ENCODE measurements around the gene CDH12. TPM values are rescaled to one million over a fixed set of nuclear protein-coding genes. Genes with fewer than 3 reads are reported as not detected.

The CDH12 gene
- total RNA-seq, 3 donors from 2014 or later = not detected

GRCh38 chr5:21831145-21831787 lies 1021.9 kb downstream of the CDH12 start:
- no peaks in the 10 kb centered on the region for H3K4me1 Mint-ChIP-seq (ENCODE audit: low read depth)
- H3K4me3 Mint-ChIP-seq = no peak overlapping the region
- ATAC-seq = no peak

GRCh38 chr5:21826884-21827283 lies 1026.3 kb downstream of the CDH12 start:
- Mint-ChIP-seq H3K36me3 (ENCODE audit: insufficient read depth) (no peaks in the 10 kb centered on the region), H3K4me3 (no peak overlapping the region), H3K27me3 (ENCODE audit: low read depth) (no peaks in the 10 kb centered on the region), H3K9me3 (peaks cover 19% of the 10 kb centered on the region), H3K4me1 (ENCODE audit: low read depth) (no peaks in the 10 kb centered on the region)
- DNase-seq (no peak), ATAC-seq (no peak)

More at GRCh38 chr5:21831145-21831787, 1021.9 kb downstream of the CDH12 start:
- Mint-ChIP-seq H3K27me3 (ENCODE audit: low read depth) (no peaks in the 10 kb centered on the region), H3K9me3 (peaks cover 7% of the 10 kb centered on the region), H3K36me3 (ENCODE audit: insufficient read depth) (no peaks in the 10 kb centered on the region)
- DNase-seq = no peak

GRCh38 chr5:21823588-21823987 lies 1029.6 kb downstream of the CDH12 start:
- ATAC-seq = no peak
- Mint-ChIP-seq H3K36me3 (ENCODE audit: insufficient read depth) (no peaks in the 10 kb centered on the region), H3K4me1 (ENCODE audit: low read depth) (no peaks in the 10 kb centered on the region), H3K4me3 (no peak overlapping the region), H3K27me3 (ENCODE audit: low read depth) (no peaks in the 10 kb centered on the region), H3K9me3 (peaks cover 14% of the 10 kb centered on the region)
- no peak for DNase-seq

GRCh38 chr5:21823076-21823574 lies 1030.0 kb downstream of the CDH12 start:
- H3K9me3 Mint-ChIP-seq = peaks cover 14% of the 10 kb centered on the region
- DNase-seq (no peak), ATAC-seq (no peak)
- H3K36me3 Mint-ChIP-seq (ENCODE audit: insufficient read depth) = no peaks in the 10 kb centered on the region
- H3K27me3 Mint-ChIP-seq (ENCODE audit: low read depth) = no peaks in the 10 kb centered on the region
- no peak overlapping the region for H3K4me3 Mint-ChIP-seq
- H3K4me1 Mint-ChIP-seq (ENCODE audit: low read depth) = no peaks in the 10 kb centered on the region

- no peaks in the 10 kb centered on the region for H3K36me3 Mint-ChIP-seq (ENCODE audit: insufficient read depth)
- H3K27me3 Mint-ChIP-seq (ENCODE audit: low read depth) = no peaks in the 10 kb centered on the region
- no peak overlapping the region for H3K4me3 Mint-ChIP-seq
- DNase-seq = no peak
- peaks cover 5% of the 10 kb centered on the region for H3K9me3 Mint-ChIP-seq
- no peak for ATAC-seq
- H3K4me1 Mint-ChIP-seq (ENCODE audit: low read depth) = no peaks in the 10 kb centered on the region
Measured at GRCh38 chr5:21820527-21820926, 1032.6 kb downstream of the CDH12 start.

- Mint-ChIP-seq H3K4me3 (no peak overlapping the region), H3K4me1 (ENCODE audit: low read depth) (no peaks in the 10 kb centered on the region), H3K36me3 (ENCODE audit: insufficient read depth) (no peaks in the 10 kb centered on the region), H3K27me3 (ENCODE audit: low read depth) (no peaks in the 10 kb centered on the region), H3K9me3 (no peaks in the 10 kb centered on the region)
- DNase-seq (no peak), ATAC-seq (no peak)
Measured at GRCh38 chr5:21818370-21818720, 1034.8 kb downstream of the CDH12 start.

GRCh38 chr5:21817668-21818369 lies 1035.3 kb downstream of the CDH12 start:
- H3K36me3 Mint-ChIP-seq (ENCODE audit: insufficient read depth) = no peaks in the 10 kb centered on the region
- H3K9me3 Mint-ChIP-seq = no peaks in the 10 kb centered on the region
- H3K4me1 Mint-ChIP-seq (ENCODE audit: low read depth) = no peaks in the 10 kb centered on the region
- DNase-seq (no peak), ATAC-seq (no peak)
- H3K27me3 Mint-ChIP-seq (ENCODE audit: low read depth) = no peaks in the 10 kb centered on the region
- no peak overlapping the region for H3K4me3 Mint-ChIP-seq

GRCh38 chr5:21810737-21811316 lies 1042.3 kb downstream of the CDH12 start:
- Mint-ChIP-seq H3K27me3 (ENCODE audit: low read depth) (no peaks in the 10 kb centered on the region), H3K9me3 (peaks cover 7% of the 10 kb centered on the region), H3K4me1 (ENCODE audit: low read depth) (no peaks in the 10 kb centered on the region), H3K36me3 (ENCODE audit: insufficient read depth) (no peaks in the 10 kb centered on the region), H3K4me3 (no peak overlapping the region)
- ATAC-seq = no peak
- no peak for DNase-seq

- Mint-ChIP-seq H3K4me1 (ENCODE audit: low read depth) (no peaks in the 10 kb centered on the region), H3K9me3 (peaks cover 7% of the 10 kb centered on the region), H3K27me3 (ENCODE audit: low read depth) (no peaks in the 10 kb centered on the region), H3K4me3 (no peak overlapping the region), H3K36me3 (ENCODE audit: insufficient read depth) (no peaks in the 10 kb centered on the region)
- DNase-seq (no peak), ATAC-seq (no peak)
Measured at GRCh38 chr5:21809611-21810010, 1043.5 kb downstream of the CDH12 start.

GRCh38 chr5:21807953-21808352 lies 1045.2 kb downstream of the CDH12 start:
- no peaks in the 10 kb centered on the region for H3K36me3 Mint-ChIP-seq (ENCODE audit: insufficient read depth)
- no peak for ATAC-seq
- no peak overlapping the region for H3K4me3 Mint-ChIP-seq
- H3K4me1 Mint-ChIP-seq (ENCODE audit: low read depth) = no peaks in the 10 kb centered on the region
- peaks cover 7% of the 10 kb centered on the region for H3K9me3 Mint-ChIP-seq
- DNase-seq = no peak
- no peaks in the 10 kb centered on the region for H3K27me3 Mint-ChIP-seq (ENCODE audit: low read depth)

GRCh38 chr5:21806943-21807342 lies 1046.2 kb downstream of the CDH12 start:
- H3K9me3 Mint-ChIP-seq = peaks cover 7% of the 10 kb centered on the region
- ATAC-seq = no peak
- H3K4me1 Mint-ChIP-seq (ENCODE audit: low read depth) = no peaks in the 10 kb centered on the region
- H3K27me3 Mint-ChIP-seq (ENCODE audit: low read depth) = no peaks in the 10 kb centered on the region
- no peaks in the 10 kb centered on the region for H3K36me3 Mint-ChIP-seq (ENCODE audit: insufficient read depth)
- DNase-seq = no peak
- H3K4me3 Mint-ChIP-seq = no peak overlapping the region

- no peaks in the 10 kb centered on the region for H3K27me3 Mint-ChIP-seq (ENCODE audit: low read depth)
- no peaks in the 10 kb centered on the region for H3K4me1 Mint-ChIP-seq (ENCODE audit: low read depth)
- peaks cover 7% of the 10 kb centered on the region for H3K9me3 Mint-ChIP-seq
- H3K36me3 Mint-ChIP-seq (ENCODE audit: insufficient read depth) = no peaks in the 10 kb centered on the region
- DNase-seq = no peak
- no peak for ATAC-seq
- H3K4me3 Mint-ChIP-seq = no peak overlapping the region
Measured at GRCh38 chr5:21806271-21806670, 1046.9 kb downstream of the CDH12 start.

GRCh38 chr5:21802869-21803490 lies 1050.2 kb downstream of the CDH12 start:
- no peak for DNase-seq
- no peaks in the 10 kb centered on the region for H3K36me3 Mint-ChIP-seq (ENCODE audit: insufficient read depth)
- H3K27me3 Mint-ChIP-seq (ENCODE audit: low read depth) = no peaks in the 10 kb centered on the region
- no peaks in the 10 kb centered on the region for H3K4me1 Mint-ChIP-seq (ENCODE audit: low read depth)
- no peak for ATAC-seq
- H3K4me3 Mint-ChIP-seq = no peak overlapping the region
- H3K9me3 Mint-ChIP-seq = peaks cover 7% of the 10 kb centered on the region

- no peak for ATAC-seq
- no peak for DNase-seq
- H3K4me3 Mint-ChIP-seq = no peak overlapping the region
- H3K4me1 Mint-ChIP-seq (ENCODE audit: low read depth) = no peaks in the 10 kb centered on the region
- H3K36me3 Mint-ChIP-seq (ENCODE audit: insufficient read depth) = no peaks in the 10 kb centered on the region
- no peaks in the 10 kb centered on the region for H3K27me3 Mint-ChIP-seq (ENCODE audit: low read depth)
- peaks cover 7% of the 10 kb centered on the region for H3K9me3 Mint-ChIP-seq
Measured at GRCh38 chr5:21802100-21802499, 1051.0 kb downstream of the CDH12 start.

Data from activated T-cell treated with anti-CD3 and anti-CD28 coated beads, Interleukin-2, amount 50 U/mL, for 4 hours (primary cell).